NCI-H2107 treated with DMSO at 0.1 percent for 48 hours (cell line): ENCODE results near the gene ZNF320.
"Not testable (repeated sequence)": the region's sequence is repeated elsewhere in the genome, so short reads cannot be mapped to it uniquely, and the experiment has no call there.

ENCODE experiments used
- DNase-seq: peaks from one replicate; lab custom pipeline; 2025; ENCODE audit not compliant: unreplicated experiment; lab: John Stamatoyannopoulos, UW

Gene ZNF320

DNA sequence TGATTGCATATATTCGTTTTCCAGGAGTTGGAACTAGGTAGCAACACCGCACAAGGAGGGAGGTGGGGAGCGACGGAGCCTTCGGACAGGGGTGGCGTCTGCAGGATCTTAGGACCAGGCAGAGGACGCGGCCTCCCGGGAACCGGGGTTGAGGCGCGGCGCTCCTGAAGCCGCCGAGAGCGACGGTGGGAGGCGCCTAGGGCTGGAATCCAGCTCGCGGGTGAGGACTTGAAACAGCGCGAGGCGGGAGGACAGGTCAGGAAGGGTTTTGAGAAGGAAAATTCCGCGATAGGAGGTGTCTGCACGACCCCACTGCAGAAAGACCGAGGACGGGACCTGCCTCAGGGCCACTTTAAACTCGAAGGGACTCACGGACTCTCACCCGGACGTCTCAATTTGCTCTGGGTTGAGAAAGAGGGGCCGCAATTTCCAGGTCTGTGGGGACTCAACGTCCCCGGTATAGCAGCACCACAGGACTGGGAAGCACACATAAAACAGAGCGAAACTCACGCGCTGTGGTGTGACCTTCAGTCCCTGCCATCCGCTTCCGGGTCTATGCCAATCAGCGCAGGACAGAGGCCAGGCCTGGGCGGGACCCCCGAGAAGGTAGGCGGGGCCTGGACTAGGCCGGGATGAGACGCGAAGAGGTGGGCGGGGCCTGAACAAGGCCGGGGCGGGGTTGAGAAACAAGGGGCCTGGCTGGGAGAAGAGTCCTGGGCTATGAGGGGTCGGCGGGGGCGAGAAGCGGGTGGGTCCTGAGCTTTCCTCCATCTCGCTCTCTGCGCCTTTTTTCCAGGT, at the start of gene ZNF320:
Gene ZNF320 (minus strand): TSS at position 498 of the 798 bp plus-strand sequence. CDS start 7,380 bp downstream, outside the sequence.
- DNase-seq: peak; percentile 32

DNA sequence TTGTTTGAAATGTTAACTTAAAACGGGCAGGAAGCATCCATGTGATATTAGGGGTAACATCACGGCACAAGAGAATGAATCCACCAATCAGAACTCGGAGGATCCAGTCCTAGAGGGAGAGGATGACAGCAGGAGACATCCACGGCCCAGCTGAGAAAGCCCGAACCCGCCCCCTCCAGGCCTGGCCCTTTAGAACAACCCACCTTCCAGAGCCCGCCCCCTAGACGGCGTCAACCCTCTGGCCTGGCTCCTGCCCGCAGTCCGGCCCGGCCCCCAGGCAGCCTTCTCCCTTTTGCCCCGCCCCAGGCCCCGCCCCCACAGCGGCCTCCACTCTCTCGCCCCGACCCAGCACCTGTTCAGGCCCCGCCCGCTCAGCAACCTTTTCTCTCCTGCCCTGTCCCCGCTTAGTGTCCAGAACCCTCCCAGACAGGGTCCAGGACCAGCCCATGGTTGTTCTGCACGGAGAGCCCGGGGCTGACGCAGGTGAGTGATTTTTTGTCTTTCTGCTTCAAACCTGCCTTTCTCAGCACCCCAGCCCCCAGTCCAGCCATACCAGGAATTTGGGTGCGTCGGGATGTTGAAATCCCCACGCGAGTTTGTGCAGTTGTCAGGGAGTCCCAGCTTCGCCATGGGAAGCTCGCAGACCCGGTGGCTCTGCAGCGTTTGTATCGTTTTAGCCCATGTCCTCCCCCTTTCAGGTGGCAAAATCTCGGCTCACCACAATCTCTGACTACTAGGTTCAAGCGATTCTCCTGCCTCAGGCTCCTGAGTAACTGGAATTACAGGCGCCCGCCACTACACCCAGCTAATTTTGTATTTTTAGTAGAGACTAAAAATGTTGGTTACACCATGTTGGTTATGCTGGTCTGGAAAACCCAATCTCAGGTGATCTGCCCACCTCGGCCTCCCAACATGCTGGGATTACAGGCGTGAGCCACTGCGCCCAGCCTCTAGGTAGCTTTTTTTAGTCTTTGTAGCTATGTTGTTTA, 49.2 kb upstream of the ZNF320 start:
- DNase-seq: no peak

DNA sequence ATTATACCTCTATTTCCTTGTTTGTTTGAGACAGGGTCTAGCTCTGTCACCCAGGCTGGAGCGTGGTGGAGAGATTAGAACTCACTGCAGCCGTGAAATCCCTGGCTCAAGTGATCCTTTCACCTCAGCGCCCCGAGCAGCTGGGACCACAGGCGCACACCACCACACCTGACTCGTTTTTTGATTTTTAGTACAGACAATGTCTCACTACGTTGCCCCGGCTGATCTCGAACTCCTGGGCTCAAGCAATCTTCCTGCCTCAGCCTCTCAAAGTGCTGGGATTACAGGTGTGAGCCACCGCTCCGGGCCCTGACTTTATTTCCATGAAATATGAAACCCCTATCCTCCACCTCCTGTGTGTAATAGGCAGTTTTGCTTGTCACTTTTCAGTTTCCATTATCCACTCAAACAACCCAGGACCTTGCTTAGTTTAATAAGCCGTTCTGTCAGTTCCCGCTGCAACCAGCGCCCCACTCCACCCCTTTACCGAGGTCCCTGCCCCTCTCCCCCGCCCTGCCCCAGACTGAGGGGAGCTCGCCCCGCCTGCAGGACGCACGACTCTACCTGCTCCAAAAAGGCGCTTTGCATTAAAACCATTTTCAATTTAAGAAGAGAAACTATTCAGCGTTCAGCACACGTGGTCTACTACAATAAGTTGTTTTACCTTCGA, 48.4 kb upstream of the ZNF320 start:
- no peak for DNase-seq

DNA sequence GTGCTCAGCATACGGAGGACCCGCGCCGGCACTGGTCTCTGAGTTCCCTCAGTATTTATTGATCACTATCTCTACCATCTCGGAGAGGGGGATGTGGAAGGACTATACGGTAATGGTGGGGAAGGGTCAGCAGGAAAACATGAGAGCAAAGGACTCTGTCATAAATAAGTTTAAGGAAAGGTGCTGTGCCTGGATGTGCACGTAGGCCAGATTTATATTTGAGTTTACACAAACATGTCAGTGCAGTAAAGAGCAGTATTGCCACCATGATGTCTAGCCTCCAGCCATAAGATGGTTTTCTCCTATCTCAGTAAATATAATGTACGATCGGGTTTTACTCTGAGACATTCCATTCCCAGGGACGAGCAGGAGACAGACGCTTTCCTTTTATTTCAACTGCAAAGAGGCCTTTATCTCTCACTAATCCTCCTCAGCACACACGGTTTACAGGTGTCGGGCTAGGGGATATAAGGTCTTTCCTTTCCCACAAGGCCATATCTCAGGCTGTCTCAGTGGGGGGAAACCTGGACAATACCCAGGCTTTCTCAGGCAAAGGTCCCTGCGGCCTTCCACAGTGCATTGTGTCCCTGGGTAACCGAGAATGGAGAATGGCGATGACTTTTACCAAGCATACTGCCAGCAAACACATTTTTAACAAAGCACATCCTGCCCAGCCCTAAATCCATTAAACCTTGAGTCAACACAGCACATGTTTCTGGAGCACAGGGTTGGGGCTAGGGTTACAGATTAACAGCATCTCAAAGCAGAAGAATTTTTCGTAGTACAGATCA, 47.5 kb upstream of the ZNF320 start:
- DNase-seq: not testable (repeated sequence)

DNA sequence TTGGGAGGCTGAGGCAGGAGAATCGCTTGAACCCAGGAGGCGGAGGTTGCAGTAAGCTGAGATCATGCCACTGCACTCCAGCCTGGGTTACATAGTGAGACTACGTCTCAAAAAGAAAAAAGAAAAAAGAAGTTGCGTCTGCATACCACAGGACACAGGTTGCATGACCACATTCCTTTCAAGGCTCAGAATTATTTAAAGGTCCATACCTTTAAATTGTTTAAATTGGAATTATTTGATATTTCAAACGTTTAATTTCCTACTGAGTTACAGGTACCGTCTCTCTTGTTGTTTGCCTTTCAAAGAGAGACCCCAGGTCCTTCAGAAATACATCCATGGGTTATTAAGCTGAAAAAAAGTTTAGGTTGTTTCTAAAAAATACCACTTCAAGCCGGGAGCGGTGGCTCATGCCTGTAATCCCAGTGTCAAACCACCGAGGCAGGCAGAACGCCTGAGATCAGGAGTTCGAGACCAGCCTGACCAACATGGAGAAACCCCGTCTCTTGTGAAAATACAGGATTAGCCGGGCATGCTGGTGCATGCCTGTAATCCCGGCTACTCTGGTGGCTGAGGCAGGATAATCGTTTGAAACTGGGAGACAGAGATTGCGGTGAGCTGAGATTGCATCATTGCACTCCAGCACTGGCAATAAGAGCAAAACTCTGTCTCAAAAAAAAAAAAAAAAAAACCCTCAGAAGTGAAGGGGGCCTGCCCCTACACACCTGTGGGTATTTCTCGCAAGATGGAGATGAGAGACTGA, 46.6 kb upstream of the ZNF320 start:
- no peak for DNase-seq

DNA sequence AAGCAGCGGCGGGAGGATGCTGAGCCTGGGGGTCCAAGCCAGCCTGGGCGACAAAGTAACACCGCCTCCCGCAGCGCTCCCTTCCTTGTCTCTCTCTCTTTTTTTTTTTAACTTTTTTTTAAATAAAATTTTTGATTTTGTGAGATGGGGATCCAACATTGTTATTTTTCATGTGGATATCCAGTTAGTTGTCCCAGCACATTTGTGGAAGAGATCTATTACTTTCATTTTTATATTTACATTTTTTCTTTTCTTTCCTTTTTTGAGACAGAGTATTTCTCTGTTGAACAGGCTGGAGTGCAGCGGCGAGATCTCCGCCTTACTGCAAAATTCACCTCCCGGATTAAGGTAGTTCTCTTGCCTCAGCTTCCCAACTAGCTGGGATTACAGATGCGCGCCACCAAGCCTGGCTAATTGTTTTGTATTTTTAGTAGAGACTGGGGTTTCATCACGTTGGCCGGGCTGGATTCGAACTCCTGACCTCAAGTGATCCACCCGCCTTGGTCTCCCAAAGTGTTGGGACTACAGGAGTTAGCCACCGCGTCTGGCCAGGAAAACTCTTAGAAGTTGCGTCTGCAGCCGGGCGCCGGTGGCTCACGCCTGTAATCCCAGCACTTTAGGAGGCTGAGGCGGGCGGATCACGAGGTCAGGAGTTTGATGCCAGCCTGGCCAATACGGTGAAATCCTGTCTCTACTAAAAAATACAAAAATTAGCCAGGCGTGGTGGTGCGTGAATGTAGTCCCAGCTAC, 45.9 kb upstream of the ZNF320 start:
- DNase-seq: no peak

DNA sequence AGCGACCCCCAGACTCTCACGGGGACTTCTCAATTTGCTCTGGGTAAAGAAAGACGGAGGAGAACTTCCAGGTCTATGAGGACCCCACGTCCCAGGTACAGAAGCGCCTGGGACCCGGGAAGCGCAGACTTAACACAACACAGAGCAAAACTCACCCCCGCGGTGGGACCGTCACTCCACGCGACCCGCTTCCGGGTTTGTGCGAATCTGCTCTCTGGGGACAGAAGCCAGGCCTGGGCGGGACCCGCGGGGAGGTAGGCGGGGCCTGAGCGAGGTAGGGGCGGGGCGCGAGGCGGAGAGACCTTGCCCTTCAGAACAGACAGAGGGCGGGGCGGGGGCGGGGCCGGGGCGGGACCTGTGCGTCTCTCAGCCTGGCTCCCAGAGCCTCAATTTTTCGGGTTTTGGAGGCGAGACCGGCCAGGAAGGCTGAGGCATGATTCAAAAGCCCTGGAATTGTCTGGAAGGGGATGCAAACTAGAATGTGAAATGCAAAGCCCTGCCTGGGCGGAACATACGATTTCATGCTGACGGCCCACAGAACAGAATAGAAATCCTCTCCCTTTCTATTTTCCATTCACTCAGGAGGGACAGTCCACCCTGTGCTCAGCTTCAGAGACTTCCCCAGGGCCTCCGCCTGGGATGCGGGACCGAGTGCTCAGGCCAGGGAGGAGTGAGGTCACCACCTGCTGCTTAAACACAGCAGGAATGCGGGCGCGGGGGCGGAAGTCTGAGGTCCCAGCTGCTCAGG, 45.1 kb upstream of the ZNF320 start:
- no peak for DNase-seq

DNA sequence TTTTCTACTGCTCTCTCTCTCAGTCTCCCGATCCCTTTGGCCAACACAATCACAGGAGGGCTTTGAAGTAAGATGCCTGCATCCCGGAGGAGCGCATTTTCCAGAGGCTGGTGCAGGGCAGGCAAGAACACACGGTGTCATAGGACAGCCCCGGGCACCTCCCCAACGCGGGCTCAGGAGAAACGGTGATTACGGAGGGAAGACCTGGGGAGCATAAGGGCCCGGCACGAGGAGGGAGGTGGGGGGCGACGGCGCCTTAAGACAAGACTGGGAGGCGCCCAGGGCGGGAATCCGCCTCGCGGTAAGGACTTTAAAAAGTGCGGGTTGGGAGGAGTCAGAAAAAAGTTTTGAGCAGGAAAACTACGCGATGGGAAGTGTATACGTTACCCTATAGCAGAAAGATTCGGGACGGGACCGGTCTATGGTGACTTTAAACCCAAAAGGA, 44.5 kb upstream of the ZNF320 start:
- DNase-seq: no peak

DNA sequence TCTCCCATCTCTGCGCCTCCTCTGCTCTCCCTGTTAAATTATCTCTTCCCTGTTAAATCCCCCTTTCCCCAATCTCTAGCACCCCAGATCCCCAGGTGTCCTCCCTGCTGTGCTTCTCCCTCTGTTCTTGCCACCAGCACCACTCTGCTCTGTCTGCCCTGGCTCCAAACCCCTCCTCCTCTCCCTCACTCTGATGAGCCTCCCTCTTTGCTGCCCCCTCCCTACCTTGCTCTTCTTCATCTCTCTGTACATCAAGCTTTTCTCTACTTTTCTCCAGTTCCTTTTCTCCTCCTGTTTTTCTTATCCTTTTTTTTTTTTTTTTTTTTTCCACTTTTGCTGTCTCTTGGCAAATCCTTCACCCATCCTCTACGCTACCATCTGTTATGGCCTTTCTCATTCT, 44.1 kb upstream of the ZNF320 start:
- DNase-seq: not testable (repeated sequence)

DNA sequence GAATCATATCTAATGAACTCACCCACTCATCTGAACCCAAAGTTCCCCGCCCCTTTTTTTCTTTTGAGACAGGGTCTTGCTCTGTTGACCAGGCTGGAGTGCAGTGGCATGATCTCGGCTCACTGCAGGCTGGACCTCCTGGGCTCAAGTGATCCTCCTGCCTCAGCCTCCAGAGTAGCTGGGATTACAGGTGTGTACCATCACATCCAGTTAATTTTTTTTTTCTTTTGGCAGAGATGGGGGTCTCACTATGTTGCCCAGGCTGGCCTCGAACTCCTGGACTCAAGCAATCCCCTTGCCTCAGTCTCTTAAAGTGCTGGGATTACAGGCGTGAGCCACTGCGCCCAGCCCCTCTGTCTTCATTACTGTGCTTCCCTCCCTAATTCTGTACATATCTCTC, 43.5 kb upstream of the ZNF320 start:
- not testable (repeated sequence) for DNase-seq

DNA sequence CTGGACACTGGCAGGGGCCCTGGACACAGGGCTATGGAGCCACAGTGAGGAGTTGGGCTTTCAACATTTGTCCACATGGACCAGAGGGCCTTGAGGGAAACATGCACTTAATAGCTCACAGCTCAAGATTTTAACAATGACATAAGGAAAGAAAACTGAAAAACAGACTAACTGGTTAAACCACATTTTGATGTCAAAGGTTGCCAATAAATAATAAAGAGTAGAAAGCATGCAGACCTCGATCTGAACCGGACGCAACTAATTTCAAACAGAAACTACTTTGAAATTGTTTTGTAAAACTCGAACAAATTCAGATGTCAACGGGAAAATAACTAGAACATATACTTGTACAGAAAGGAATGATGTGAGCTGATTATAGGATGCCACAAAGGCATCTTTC, 41.3 kb upstream of the ZNF320 start:
- DNase-seq: no peak

DNA sequence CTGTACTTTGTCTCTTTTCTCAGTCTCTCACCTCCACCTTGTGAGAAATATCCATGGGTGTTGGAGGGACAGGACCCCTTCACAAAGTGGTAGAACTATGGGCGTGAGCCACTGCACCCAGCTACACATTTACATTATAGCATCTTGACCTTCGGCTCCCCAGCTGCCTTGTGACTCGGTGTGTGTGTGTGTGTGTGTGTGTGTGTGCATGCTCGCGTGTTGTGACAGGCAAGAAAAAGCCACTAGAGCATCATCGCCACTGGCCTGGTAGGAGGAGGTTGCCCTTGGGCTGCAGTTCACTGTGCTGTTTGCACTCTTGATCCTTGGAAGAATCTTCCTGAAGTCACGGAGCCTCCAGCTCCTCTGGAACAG, 39.5 kb upstream of the ZNF320 start:
- DNase-seq: no peak

DNA sequence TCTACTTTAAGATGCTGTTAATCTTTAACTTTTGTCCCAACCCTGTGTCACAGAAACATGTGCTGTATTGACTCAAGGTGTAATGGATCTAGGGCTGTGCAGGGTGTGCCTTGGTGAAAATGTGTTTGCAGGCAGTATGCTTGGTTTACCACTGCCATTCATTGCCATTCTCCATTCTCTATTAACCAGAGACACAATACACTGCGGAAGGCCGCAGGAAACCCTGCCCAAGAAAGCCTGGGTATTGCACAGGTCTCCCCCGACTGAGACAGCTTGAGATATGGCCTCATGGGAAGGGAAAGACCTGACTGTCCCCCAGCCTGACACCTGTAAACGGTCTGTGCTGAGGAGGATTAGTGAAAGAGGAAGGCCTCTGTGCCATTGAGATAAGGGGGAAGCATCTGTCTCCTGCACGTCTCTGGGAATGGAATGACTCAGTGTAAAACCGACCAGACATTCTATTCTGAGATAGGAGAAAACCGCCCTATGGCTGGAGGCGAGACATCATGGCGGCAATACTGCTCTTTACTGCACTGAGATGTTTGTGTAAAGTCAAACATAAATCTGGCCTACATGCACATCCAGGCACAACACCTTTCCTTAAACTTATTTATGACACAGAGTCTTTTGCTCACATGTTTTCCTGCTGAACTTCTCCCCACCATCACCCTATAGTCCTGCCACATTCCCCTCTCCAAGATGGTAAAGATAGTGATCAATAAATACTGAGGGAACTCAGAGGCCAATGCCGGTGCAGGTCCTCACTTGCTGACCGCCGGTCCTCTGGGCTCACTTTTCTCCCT, 38.9 kb upstream of the ZNF320 start:
- no peak for DNase-seq

DNA sequence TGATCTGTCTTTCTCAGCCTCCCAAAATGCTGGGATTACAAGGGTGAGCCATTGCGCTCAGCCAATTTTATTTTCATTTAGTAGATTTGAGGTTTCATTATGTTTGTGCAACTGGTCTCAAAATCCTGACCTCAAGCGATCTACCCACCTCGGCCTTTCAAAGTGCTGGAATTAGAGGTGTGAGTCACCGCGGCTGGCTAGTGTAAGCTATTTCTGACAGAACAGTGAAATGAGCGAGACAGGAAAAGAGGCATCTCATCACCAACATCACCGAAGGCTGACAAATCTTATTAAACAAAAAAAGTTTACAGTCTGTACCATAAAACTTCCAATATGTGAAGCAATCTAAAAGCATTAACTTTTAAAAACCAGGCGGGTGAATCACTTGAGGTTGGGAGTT, 38.0 kb upstream of the ZNF320 start:
- DNase-seq: no peak

DNA sequence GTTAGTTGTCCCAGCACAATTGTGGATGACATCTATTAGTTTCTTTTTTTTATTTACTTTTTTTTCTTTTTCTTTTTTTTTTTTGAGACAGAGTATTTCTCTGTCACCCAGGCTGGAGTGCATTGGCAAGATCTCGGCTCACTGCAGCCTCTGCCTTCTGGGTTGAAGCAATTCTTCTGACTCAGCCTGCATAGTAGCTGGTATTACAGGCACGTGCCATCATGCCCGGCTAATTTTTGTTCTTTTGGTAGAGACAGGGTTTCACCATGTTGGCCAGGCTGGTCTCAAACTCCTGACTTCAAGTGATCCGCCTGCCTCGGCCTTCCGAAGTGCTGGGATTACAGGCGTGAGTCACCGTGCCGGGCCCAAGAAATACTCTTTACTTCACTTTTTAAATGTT, 27.2 kb upstream of the ZNF320 start:
- not testable (repeated sequence) for DNase-seq

DNA sequence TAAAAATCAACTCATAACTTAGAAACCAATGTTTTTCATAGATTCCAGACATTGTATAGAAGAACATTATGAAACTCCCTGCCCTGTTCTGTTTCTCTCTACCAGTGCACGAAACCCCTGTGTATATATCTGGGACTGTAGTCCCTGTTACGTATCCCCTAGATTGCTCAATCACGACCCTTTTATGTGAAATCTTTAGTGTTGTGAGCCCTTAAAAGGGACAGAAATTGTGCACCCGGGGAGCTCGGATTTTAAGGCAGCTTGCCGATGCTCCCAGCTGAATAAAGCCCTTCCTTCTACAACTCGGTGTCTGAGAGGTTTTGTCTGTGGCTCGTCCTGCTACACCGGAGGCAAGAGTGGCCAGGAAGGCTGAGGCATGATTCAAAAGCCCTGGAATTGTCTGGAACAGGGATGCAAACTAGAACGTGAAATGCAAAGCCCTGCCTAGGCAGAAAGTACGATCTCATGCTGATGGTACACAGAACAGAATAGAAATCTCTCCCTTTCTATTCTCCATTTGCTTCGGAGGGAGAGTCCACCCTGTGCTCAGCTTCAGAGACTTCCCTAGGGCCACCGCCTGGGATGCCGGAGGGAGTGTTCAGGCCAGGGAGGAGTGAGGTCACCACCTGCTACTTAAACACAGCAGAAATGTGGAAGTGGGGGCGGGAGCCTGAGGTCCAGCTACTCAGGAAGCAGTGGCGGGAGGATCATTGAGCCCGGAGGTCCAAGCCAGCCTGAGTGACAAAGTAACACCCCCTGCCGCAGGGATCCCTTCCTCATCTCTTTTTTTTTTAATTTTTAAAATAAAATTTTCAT, 26.6 kb upstream of the ZNF320 start:
- no peak for DNase-seq
